ENCODE measurements around the gene SARDH. TPM values are rescaled to one million over a fixed set of nuclear protein-coding genes. Genes with fewer than 3 reads are reported as not detected.

SARDH gene
- total RNA-seq, 4 donors from 2014 or later = 0.47 to 5.0 (median 0.95) TPM

GRCh38 chr9:133639613-133640012, 98.5 kb downstream of the SARDH start:
- DNase-seq = no peak
- Histone ChIP-seq H3K36me3 (no peaks in the 10 kb centered on the region), H3K4me1 (no peaks in the 10 kb centered on the region), H3K27ac (no peak overlapping the region), H3K4me3 (no peak overlapping the region), H3K9me3 (no peaks in the 10 kb centered on the region), H3K27me3 (no peaks in the 10 kb centered on the region)
- no peak for TF ChIP-seq POLR2A (IDR thresholded peaks at IDR 0.05)
- TF ChIP-seq, protein P1, sequence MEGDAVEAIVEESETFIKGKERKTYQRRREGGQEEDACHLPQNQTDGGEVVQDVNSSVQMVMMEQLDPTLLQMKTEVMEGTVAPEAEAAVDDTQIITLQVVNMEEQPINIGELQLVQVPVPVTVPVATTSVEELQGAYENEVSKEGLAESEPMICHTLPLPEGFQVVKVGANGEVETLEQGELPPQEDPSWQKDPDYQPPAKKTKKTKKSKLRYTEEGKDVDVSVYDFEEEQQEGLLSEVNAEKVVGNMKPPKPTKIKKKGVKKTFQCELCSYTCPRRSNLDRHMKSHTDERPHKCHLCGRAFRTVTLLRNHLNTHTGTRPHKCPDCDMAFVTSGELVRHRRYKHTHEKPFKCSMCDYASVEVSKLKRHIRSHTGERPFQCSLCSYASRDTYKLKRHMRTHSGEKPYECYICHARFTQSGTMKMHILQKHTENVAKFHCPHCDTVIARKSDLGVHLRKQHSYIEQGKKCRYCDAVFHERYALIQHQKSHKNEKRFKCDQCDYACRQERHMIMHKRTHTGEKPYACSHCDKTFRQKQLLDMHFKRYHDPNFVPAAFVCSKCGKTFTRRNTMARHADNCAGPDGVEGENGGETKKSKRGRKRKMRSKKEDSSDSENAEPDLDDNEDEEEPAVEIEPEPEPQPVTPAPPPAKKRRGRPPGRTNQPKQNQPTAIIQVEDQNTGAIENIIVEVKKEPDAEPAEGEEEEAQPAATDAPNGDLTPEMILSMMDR (IDR thresholded peaks at IDR 0.05) = no peak

DNA sequence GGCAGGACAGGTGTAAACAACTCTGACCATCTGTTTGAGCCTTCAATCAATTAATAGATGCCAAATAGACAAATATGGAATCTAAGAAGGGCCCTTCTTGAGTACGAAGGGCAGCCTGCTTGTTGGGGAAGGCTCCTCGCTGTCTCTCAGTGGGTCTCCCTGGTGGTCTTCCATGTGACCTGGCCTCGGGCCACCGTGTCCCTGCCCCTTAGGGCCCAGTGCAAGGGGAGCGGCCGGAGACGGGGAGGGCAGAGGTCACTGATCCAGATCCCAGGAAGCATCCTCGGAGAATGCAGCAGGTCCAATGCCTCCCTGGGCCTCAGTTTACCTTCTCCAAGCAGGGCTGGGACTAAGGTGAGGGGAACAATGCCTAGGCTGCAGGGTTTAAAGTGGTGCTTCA, 99.4 kb downstream of the SARDH start:
- no peak for TF ChIP-seq POLR2A (IDR thresholded peaks at IDR 0.05)
- TF ChIP-seq, protein P1 (IDR thresholded peaks at IDR 0.05) = no peak

DNA sequence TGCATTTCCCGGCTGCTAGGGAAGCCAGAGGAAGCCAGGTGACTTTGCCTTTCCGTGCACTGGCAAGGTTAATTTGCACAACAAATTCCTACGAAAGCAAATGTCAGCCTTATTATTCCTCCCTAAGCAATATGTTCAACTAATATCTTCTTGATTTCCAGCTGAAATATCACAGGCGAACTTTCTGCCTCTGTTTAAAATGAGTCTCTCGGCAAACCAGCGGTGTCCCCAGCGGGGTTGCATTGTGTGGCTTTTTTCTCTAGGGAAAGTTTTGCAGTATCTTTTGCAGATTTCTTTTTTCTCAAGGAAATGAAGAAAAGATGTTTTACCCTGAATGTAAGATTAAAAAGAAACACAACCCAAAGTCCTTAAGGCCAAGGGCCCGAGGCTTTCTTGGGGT, 100.1 kb downstream of the SARDH start:
- no peaks in the 10 kb centered on the region for H3K4me1 ChIP-seq
- no peaks in the 10 kb centered on the region for H3K27me3 ChIP-seq
- no peaks in the 10 kb centered on the region for H3K36me3 ChIP-seq
- DNase-seq = no peak
- no peak overlapping the region for H3K27ac ChIP-seq
- no peaks in the 10 kb centered on the region for H3K9me3 ChIP-seq
- H3K4me3 ChIP-seq = no peak overlapping the region
- TF ChIP-seq POLR2A (IDR thresholded peaks at IDR 0.05) = no peak
- TF ChIP-seq, protein P1 (IDR thresholded peaks at IDR 0.05) = no peak

More for the DNA sequence above, 99.4 kb downstream of the SARDH start:
- Histone ChIP-seq H3K27ac (no peak overlapping the region), H3K36me3 (no peaks in the 10 kb centered on the region), H3K9me3 (no peaks in the 10 kb centered on the region), H3K4me1 (no peaks in the 10 kb centered on the region), H3K4me3 (no peak overlapping the region), H3K27me3 (no peaks in the 10 kb centered on the region)
- no peak for DNase-seq

DNA sequence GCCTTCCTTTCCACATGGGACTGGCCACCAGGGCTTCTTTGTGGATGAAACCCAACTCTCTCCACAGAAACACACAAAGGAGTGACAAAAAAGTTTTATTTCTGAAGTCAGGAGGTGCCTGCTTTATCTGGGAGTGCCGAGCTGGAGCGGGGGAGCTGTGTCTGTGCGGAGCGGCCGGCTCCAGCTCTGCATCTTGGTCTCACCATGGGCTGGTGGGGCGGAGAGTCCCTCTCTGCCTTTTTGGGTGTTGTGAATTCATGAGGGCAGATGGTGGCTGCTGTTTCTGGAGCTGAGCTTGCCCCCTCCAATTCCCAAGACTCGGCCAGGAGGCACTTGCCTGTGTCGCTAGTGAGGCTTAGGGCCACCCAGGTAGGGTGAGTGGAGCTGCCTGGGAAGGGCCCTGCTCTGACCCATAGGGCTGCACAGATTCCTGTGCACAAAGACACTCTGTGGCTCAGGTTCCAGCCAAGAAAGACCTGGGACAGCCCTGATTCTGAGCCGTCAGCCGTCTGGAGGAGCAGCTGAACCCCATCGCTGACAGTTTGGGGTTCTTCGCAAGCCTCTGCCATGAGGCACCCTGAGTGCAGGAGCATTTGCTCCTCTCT, 100.6 kb downstream of the SARDH start:
- no peaks in the 10 kb centered on the region for H3K9me3 ChIP-seq
- TF ChIP-seq, protein P1 (IDR thresholded peaks at IDR 0.05) = no peak
- no peak for TF ChIP-seq POLR2A (IDR thresholded peaks at IDR 0.05)
- no peaks in the 10 kb centered on the region for H3K27me3 ChIP-seq
- H3K36me3 ChIP-seq = no peaks in the 10 kb centered on the region
- no peak overlapping the region for H3K27ac ChIP-seq
- no peak for DNase-seq
- H3K4me3 ChIP-seq = no peak overlapping the region
- no peaks in the 10 kb centered on the region for H3K4me1 ChIP-seq

DNA sequence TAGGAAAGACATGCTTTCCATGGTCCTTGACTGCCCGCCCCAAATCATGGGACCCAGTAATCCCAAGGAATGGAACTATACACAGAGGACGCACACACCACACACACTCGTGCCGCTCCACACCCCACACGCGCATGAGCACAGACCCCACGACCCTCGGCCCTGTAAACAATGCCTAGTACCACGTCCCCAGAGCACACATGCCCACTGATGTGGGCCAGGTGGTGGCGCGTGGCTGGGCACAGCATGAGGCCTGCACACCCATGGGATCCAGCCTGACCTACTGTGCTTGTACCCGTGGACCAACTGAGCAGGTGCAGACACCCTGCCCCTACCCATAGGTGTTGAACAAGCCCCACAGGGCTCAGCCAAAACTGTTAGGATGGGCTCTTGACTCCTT, 101.2 kb downstream of the SARDH start:
- no peak for DNase-seq
- TF ChIP-seq, protein P1 (IDR thresholded peaks at IDR 0.05) = no peak
- TF ChIP-seq POLR2A (IDR thresholded peaks at IDR 0.05) = no peak
- Histone ChIP-seq H3K4me3 (no peak overlapping the region), H3K27ac (no peak overlapping the region), H3K9me3 (no peaks in the 10 kb centered on the region), H3K36me3 (no peaks in the 10 kb centered on the region), H3K27me3 (no peaks in the 10 kb centered on the region), H3K4me1 (no peaks in the 10 kb centered on the region)
